Activated naive CD8-positive, alpha-beta T cell treated with anti-CD3 and anti-CD28 coated beads, Interleukin-2, amount 10 ng/mL, durations not matched to agents 7 days and 5 days (primary cell): Measurements from ENCODE around the gene JMJD8. TPM values are rescaled to one million over a fixed set of nuclear protein-coding genes. Genes with fewer than 3 reads are reported as not detected.
A peak's percentile ranks its signal among the peaks of the same experiment; 100 is the strongest.

Experiments
- ATAC-seq: fragments of 150-1000 bp; cut with Tn5 transposase; one replicate; pipeline ENCODE4 v1.10.0; 2021; ENCODE audit warnings: low read depth, moderate library complexity
- POLR2A ChIA-PET: fragments of 350-600 bp; sonication (Branson Sonifier 250); formaldehyde crosslinking; loops from one replicate; lab custom pipeline; 2021; ENCODE audit warnings: antibody characterized with exemption; lab: Charles Lee
- DNase-seq: peaks from one replicate; pipeline ENCODE4 v3.0.0; 2021
- H3K27ac Mint-ChIP-seq: one replicate; pipeline ENCODE4 v1.8.0; 2022; ENCODE audit warnings: mild to moderate bottlenecking, mixed read lengths
- H3K27me3 Mint-ChIP-seq: one replicate; pipeline ENCODE4 v1.8.0; 2022; ENCODE audit warnings: mild to moderate bottlenecking, moderate library complexity, mixed read lengths
- H3K36me3 Mint-ChIP-seq: one replicate; pipeline ENCODE4 v1.8.0; 2021; ENCODE audit warnings: mild to moderate bottlenecking, mixed read lengths
- H3K4me1 Mint-ChIP-seq: one replicate; pipeline ENCODE4 v1.8.0; 2021; ENCODE audit warnings: mixed read lengths
- H3K4me3 Mint-ChIP-seq: one replicate; pipeline ENCODE4 v1.8.0; 2022; ENCODE audit warnings: mild to moderate bottlenecking, moderate library complexity, mixed read lengths
- H3K9me3 Mint-ChIP-seq: one replicate; pipeline ENCODE4 v1.8.0; 2021; ENCODE audit warnings: mixed read lengths
- total RNA-seq, 2 experiments: library from RNA; stranded (reverse); gene quantifications; one replicate each; pipeline ENCODE4 v1.2.3, GENCODE V29; 2021

The JMJD8 gene
- total RNA-seq, 2 experiments from 2014 or later = 34.0 to 38.3 TPM

- POLR2A ChIA-PET = interaction anchor here (1.0 to 1.2 kb wide), 2 partner anchors 10 to 124 kb away, joined by 3 read pairs; no protein-coding TSS in a partner anchor
- ATAC-seq (peak; percentile 43), DNase-seq (peak; percentile 75)
- no peaks in the 10 kb centered on the region for H3K9me3 Mint-ChIP-seq
- peaks cover 2% of the 10 kb centered on the region for H3K36me3 Mint-ChIP-seq
- peaks cover 2% of the 10 kb centered on the region for H3K4me1 Mint-ChIP-seq
- no peaks in the 10 kb centered on the region for H3K27me3 Mint-ChIP-seq
- H3K4me3 Mint-ChIP-seq = no peak overlapping the region
- no peak overlapping the region for H3K27ac Mint-ChIP-seq
Observed at GRCh38 chr16:660459-661183, 23.5 kb downstream of the JMJD8 start.

DNA sequence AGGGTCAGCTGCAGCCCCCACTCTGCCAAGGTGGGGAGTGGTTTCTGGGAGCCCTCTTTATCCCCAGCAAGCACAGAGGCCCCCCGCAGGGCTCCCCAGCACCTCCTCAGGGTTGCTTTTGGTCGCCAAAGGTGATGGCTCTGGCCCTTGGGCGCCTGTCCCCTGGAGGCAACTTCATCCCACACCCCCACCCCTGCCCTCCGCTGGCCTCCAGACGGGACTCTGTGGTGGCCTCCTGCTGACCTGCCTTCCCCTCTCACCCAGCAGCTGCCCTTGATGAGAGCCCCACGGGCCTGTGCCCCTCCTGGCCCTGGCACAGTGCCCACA is 24.0 kb downstream of the JMJD8 start:
- no peak overlapping the region for H3K4me3 Mint-ChIP-seq
- no peak overlapping the region for H3K27ac Mint-ChIP-seq
- peaks cover 2% of the 10 kb centered on the region for H3K36me3 Mint-ChIP-seq
- peaks cover 2% of the 10 kb centered on the region for H3K4me1 Mint-ChIP-seq
- no peak for DNase-seq
- no peaks in the 10 kb centered on the region for H3K27me3 Mint-ChIP-seq
- H3K9me3 Mint-ChIP-seq = no peaks in the 10 kb centered on the region
- POLR2A ChIA-PET = interaction anchor here (1.0 to 1.2 kb wide), 2 partner anchors 9 to 125 kb away, joined by 3 read pairs; no protein-coding TSS in a partner anchor
- ATAC-seq = no peak

GRCh38 chr16:659618-660017 is 24.5 kb downstream of the JMJD8 start:
- peaks cover 2% of the 10 kb centered on the region for H3K4me1 Mint-ChIP-seq
- no peaks in the 10 kb centered on the region for H3K9me3 Mint-ChIP-seq
- H3K4me3 Mint-ChIP-seq = no peak overlapping the region
- POLR2A ChIA-PET = interaction anchor here (1.0 to 1.2 kb wide), 2 partner anchors 9 to 125 kb away, joined by 3 read pairs; no protein-coding TSS in a partner anchor
- peaks cover 2% of the 10 kb centered on the region for H3K36me3 Mint-ChIP-seq
- DNase-seq = no peak
- ATAC-seq = no peak
- no peaks in the 10 kb centered on the region for H3K27me3 Mint-ChIP-seq
- H3K27ac Mint-ChIP-seq = no peak overlapping the region

- no peak for ATAC-seq
- Mint-ChIP-seq H3K36me3 (peaks cover 2% of the 10 kb centered on the region), H3K4me1 (peaks cover 2% of the 10 kb centered on the region), H3K4me3 (no peak overlapping the region), H3K27me3 (no peaks in the 10 kb centered on the region), H3K27ac (peak overlapping the region; percentile 42), H3K9me3 (no peaks in the 10 kb centered on the region)
- POLR2A ChIA-PET = interaction anchor here (1.0 to 1.2 kb wide), 2 partner anchors 8 to 126 kb away, joined by 3 read pairs; no protein-coding TSS in a partner anchor
- DNase-seq = no peak
Observed at GRCh38 chr16:658679-659571, 25.2 kb downstream of the JMJD8 start.

DNA sequence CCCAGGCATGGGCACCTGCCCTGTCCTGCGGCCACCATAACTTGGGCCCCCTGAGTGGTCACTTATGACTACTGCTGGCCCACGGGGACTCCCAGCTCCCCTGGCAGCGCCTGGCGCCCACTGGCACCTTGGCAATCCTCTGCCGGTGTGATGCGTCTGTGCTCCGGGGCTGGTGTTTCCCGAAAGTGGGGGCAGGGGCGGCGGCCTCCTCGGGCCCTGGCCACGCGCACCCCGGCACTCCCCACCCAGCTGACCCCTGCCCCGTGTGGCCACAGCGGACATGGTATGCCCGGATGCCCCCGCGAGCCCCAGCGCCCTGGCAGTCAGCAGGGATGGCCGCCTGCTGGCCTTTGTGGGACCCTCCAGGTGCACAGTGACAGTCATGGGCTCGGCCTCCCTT is 26.6 kb downstream of the JMJD8 start:
- POLR2A ChIA-PET = no interaction called here
- H3K9me3 Mint-ChIP-seq = no peaks in the 10 kb centered on the region
- no peak for ATAC-seq

DNA sequence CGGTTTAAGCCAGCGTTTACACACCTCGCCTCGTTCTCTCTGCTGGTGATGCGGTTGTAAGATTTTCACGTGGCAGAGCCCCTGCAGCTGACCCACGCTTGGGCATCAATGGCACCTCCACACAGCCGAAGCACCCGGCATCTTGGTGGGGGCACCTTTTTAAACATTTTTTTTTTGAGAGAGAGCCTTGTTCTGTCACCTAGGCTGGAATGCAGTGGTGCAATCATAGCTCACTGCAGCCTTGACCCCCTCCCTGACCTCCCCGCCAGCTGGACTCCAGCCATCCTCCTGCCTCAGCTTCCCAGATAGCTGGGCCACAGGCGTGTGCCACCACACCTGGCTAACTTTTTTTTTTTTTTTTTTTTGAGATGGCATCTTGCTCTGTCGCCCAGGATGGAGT is 30.1 kb downstream of the JMJD8 start:
- POLR2A ChIA-PET = interaction anchor here (1.5 kb wide), 1 partner anchor 25 kb away, joined by 3 read pairs; no protein-coding TSS in a partner anchor
- H3K4me3 Mint-ChIP-seq = no peak overlapping the region
- H3K9me3 Mint-ChIP-seq = no peaks in the 10 kb centered on the region
- ATAC-seq = no peak
- H3K36me3 Mint-ChIP-seq = no peaks in the 10 kb centered on the region
- H3K27me3 Mint-ChIP-seq = no peaks in the 10 kb centered on the region
- no peaks in the 10 kb centered on the region for H3K4me1 Mint-ChIP-seq
- no peak overlapping the region for H3K27ac Mint-ChIP-seq
- no peak for DNase-seq

More for the DNA sequence above, 26.6 kb downstream of the JMJD8 start:
- no peaks in the 10 kb centered on the region for H3K36me3 Mint-ChIP-seq
- no peaks in the 10 kb centered on the region for H3K27me3 Mint-ChIP-seq
- H3K4me3 Mint-ChIP-seq = no peak overlapping the region
- DNase-seq = no peak
- H3K4me1 Mint-ChIP-seq = peaks cover 2% of the 10 kb centered on the region
- no peak overlapping the region for H3K27ac Mint-ChIP-seq

DNA sequence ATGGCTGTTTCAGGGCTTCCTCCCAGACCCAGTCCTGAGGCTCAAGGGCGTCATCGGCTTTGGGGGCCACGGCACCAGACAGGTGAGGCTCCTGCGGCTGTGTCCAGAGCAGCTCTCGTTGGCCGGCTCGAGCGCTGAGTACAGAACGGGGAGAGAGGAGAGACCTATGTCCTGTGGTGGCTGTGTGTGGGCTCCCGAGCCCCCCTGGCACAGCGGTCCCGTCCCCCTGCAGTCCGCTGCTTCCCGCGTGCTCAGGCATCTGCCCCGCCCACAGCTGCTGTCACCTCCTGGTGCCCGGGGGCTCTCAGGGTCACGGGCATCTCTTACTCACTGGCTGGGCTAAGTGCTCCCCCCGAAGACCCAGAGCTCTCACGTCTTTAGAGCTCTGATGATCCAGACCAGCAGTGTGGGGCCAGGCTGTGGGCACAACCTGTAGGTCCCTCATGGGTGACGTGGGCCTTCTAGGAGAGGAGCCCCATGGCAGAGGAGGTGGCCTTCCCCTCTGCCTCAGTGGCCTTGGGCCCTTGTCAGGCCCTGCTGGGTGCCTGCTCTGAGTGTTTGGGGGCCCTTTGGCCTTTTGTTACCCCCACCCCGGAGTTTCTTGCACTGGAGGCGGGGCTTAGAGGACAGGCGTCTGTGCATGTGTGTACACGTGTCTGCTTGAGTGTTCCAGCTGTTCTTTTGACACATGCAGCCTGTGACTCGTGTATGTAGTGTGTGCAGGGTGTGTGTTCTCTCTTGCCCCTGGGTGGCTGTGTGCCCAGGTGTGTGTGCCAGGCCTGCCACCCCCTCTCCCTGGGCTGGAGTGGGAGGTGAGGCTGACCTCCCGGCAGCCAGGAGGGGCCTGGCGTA is 31.5 kb downstream of the JMJD8 start:
- POLR2A ChIA-PET = interaction anchor here (1.5 kb wide), 1 partner anchor 26 kb away, joined by 3 read pairs; no protein-coding TSS in a partner anchor
- no peaks in the 10 kb centered on the region for H3K27me3 Mint-ChIP-seq
- H3K4me1 Mint-ChIP-seq = no peaks in the 10 kb centered on the region
- H3K27ac Mint-ChIP-seq = no peak overlapping the region
- DNase-seq = no peak
- no peak overlapping the region for H3K4me3 Mint-ChIP-seq
- H3K9me3 Mint-ChIP-seq = no peaks in the 10 kb centered on the region
- no peak for ATAC-seq
- H3K36me3 Mint-ChIP-seq = no peaks in the 10 kb centered on the region

- no peak overlapping the region for H3K27ac Mint-ChIP-seq
- H3K4me1 Mint-ChIP-seq = no peaks in the 10 kb centered on the region
- H3K36me3 Mint-ChIP-seq = no peaks in the 10 kb centered on the region
- no peak overlapping the region for H3K4me3 Mint-ChIP-seq
- DNase-seq (no peak), ATAC-seq (no peak)
- POLR2A ChIA-PET = no interaction called here
- H3K27me3 Mint-ChIP-seq = no peaks in the 10 kb centered on the region
- H3K9me3 Mint-ChIP-seq = no peaks in the 10 kb centered on the region
Observed at GRCh38 chr16:651844-652243, 32.3 kb downstream of the JMJD8 start.

DNA sequence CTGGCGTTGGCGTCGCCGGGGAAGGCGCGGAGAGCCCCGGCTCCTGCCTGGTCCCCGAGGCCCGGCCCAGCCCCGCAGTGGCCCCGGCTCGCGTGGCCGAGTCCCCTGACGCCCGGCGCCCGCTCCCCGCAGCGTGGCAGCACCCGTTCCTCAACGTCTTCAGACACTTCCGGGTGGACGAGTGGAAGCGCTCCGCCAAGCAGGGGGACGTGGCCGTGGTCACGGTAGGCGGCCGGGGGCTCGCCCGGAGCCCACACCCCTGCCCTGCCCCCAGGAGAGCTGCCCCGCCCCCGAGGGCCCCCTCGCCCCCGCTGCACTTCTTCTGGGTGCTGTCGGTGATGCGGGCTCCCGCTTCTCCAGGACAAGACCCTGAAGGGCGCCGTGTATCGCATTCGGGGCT is 34.5 kb downstream of the JMJD8 start:
- ATAC-seq (peak; percentile 21), DNase-seq (no peak)
- no peaks in the 10 kb centered on the region for H3K36me3 Mint-ChIP-seq
- no peaks in the 10 kb centered on the region for H3K27me3 Mint-ChIP-seq
- H3K27ac Mint-ChIP-seq = no peak overlapping the region
- H3K9me3 Mint-ChIP-seq = no peaks in the 10 kb centered on the region
- H3K4me3 Mint-ChIP-seq = peak overlapping the region; percentile 76
- POLR2A ChIA-PET = interaction anchor here (0.8 to 3.1 kb wide), 8 partner anchors 10 to 62 kb away, joined by 3 to 13 read pairs (median 6); partner anchors contain the start of genes JMJD8, METTL26, RHOT2 and STUB1
- H3K4me1 Mint-ChIP-seq = peaks cover 3% of the 10 kb centered on the region

DNA sequence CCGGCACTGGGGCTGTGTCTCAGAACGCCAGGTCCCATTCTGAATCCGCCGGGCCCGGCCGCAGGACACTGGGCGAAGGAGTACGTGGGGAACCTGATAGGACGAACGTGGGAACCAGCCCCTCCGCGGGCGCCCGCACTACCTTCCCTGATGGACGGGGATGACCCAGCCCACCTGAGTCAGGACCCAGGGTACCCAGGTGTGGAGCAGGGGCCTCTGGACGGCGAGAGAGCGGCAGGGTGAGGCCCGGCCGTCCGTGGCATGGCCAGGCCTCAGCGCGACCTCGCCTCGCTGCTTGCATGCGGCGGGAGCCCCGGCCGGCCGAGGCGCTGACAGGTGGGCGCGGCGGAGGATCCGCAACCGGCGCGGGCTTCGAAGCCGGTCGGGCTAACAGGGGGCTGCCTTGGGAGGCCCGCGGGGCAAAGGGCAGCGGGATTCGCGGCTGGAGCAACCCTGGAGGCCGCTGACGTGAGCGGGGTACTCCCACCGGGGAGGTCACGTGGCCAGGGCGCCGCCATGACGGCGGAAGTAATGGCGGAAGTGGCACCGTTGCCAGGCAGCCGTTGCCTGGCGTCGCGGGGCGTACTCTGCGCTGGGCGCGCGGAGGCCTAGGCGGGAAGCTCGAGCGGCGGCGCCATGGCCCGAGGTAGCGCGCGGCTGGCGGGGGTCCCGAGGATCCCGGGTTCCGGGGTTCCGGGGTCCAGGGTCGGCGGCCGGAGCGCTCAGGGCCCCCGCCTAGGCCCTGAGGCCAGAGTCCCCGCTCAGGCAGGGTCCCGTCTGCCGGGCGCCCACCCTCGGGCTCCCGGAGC is 35.1 kb downstream of the JMJD8 start, which contains the start of gene WDR90:
Gene WDR90, plus strand, starts transcription at position 585 of the 809 bp plus-strand sequence. Its CDS starts 52 bp downstream, at position 637.
- H3K9me3 Mint-ChIP-seq = no peaks in the 10 kb centered on the region
- H3K4me1 Mint-ChIP-seq = peaks cover 3% of the 10 kb centered on the region
- DNase-seq (peak; percentile 95), ATAC-seq (peak; percentile 88)
- no peaks in the 10 kb centered on the region for H3K27me3 Mint-ChIP-seq
- H3K4me3 Mint-ChIP-seq = peak within 1 kb of the TSS; percentile 80
- POLR2A ChIA-PET = interaction anchor here (0.8 to 3.1 kb wide), 9 partner anchors 9 to 122 kb away, joined by 3 to 13 read pairs (median 5); partner anchors contain the start of genes CAPN15, JMJD8, METTL26 and RHOT2
- H3K36me3 Mint-ChIP-seq = no peaks in the 10 kb centered on the region
- H3K27ac Mint-ChIP-seq = peak within 1 kb of the TSS; percentile 73

DNA sequence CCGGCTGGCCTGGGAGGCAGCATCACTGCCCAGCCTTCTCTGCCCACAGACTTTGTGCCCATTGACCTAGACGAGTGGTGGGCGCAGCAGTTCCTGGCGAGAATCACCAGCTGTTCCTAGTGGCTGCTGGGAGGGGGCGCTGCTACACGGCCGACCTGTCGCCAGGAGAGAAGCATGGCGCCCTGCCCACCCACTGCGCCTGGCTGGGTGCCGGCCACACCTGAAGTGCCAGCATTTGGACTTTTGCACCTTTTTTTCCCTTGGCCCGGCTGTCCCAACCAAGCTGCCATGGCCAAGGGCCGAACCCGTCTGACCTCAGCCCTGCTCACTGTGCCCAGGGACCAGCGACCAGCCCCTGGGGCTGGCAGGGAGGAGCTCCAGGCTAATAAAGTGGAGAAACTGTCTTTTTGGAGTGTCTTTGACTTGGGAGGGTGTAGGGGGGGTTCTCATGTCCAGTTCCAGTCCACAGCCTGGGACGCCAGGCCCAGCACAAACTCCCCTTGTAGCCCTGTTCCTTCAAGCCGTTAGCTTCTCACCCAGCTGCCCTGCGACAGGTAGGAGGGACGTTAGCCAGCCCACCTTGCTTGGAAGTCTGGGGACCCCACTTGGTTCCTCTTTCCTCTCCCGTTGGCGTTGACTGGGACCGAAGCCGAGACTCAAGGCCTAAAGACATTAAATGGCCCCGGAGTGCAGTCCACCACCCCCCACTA is 35.9 kb downstream of the JMJD8 start:
- ATAC-seq = no peak
- DNase-seq = peak; percentile 59
- POLR2A ChIA-PET = interaction anchor here (1.2 to 3.1 kb wide), 4 partner anchors 12 to 121 kb away, joined by 4 to 13 read pairs (median 6); partner anchors contain the start of genes CAPN15, JMJD8, METTL26 and STUB1
- Mint-ChIP-seq H3K27me3 (no peaks in the 10 kb centered on the region), H3K27ac (peak overlapping the region; percentile 73), H3K36me3 (no peaks in the 10 kb centered on the region), H3K9me3 (no peaks in the 10 kb centered on the region), H3K4me3 (peak overlapping the region; percentile 80), H3K4me1 (peaks cover 3% of the 10 kb centered on the region)
